Activated T-helper 2 cell treated with anti-CD3 and anti-CD28 coated beads, Interferon-gamma antibody, Interleukin-2, Interleukin-4, amounts not matched to agents 10 μg/mL and 5 μg/mL and 100 μg/mL, durations not matched to agents 14 hours and 24 hours and 36 hours (primary cell): ENCODE results near the gene SIX3. TPM values are rescaled to one million over a fixed set of nuclear protein-coding genes. Genes with fewer than 3 reads are reported as not detected.

ENCODE experiments used
- DNase-seq: peaks from one replicate; pipeline ENCODE4 v3.0.0; 2021; ENCODE audit warnings: low spot score
- H3K27ac Mint-ChIP-seq: one replicate; pipeline ENCODE4 v1.8.0; 2021; ENCODE audit warnings: mixed read lengths
- H3K27me3 Mint-ChIP-seq: one replicate; pipeline ENCODE4 v1.8.0; 2021; ENCODE audit warnings: low read depth, mixed read lengths
- H3K36me3 Mint-ChIP-seq: one replicate; pipeline ENCODE4 v1.8.0; 2021; ENCODE audit warnings: low read depth, mixed read lengths
- H3K4me1 Mint-ChIP-seq: one replicate; pipeline ENCODE4 v1.8.0; 2021; ENCODE audit warnings: low read depth, mixed read lengths
- H3K4me3 Mint-ChIP-seq: one replicate; pipeline ENCODE4 v1.8.0; 2021; ENCODE audit warnings: low read depth, mild to moderate bottlenecking, moderate library complexity, mixed read lengths
- H3K9me3 Mint-ChIP-seq: one replicate; pipeline ENCODE4 v1.8.0; 2021; ENCODE audit warnings: mixed read lengths
- intact Hi-C: fragments of 100-400 bp; cut with micrococcal nuclease; formaldehyde crosslinking; loops from one replicate; pipeline ENCODE4 v1.15.1; 2023
- total RNA-seq: library from RNA; stranded (reverse); gene quantifications from 2 replicates; pipeline ENCODE4 v1.2.3, GENCODE V29; 2022

The SIX3 gene
- total RNA-seq, 1 donor from 2014 or later = 0.34 TPM

GRCh38 chr2:44933434-44933951, 8.0 kb upstream of the SIX3 start:
- intact Hi-C loops = no loop called here
- Mint-ChIP-seq H3K27me3 (peaks cover 77% of the 10 kb centered on the region), H3K4me3 (no peak overlapping the region), H3K27ac (no peak overlapping the region), H3K9me3 (no peaks in the 10 kb centered on the region), H3K4me1 (peaks cover 8% of the 10 kb centered on the region), H3K36me3 (peaks cover 3% of the 10 kb centered on the region)
- DNase-seq = no peak

- Mint-ChIP-seq H3K4me1 (peaks cover 8% of the 10 kb centered on the region), H3K4me3 (no peak overlapping the region), H3K27ac (no peak overlapping the region), H3K27me3 (peaks cover 77% of the 10 kb centered on the region), H3K36me3 (peaks cover 3% of the 10 kb centered on the region), H3K9me3 (no peaks in the 10 kb centered on the region)
- no peak for DNase-seq
- intact Hi-C loops = no loop called here
These were observed 7.2 kb upstream of the SIX3 start for GRCh38 chr2:44934038-44934982.

GRCh38 chr2:44934983-44935728, 6.3 kb upstream of the SIX3 start:
- Mint-ChIP-seq H3K4me1 (peaks cover 4% of the 10 kb centered on the region), H3K36me3 (peaks cover 8% of the 10 kb centered on the region), H3K9me3 (no peaks in the 10 kb centered on the region), H3K4me3 (no peak overlapping the region), H3K27ac (no peak overlapping the region), H3K27me3 (peaks cover 80% of the 10 kb centered on the region)
- intact Hi-C loops = no loop called here
- no peak for DNase-seq

- intact Hi-C loops = no loop called here
- Mint-ChIP-seq H3K9me3 (no peaks in the 10 kb centered on the region), H3K4me3 (peak overlapping the region; percentile 30)
These were observed 5.8 kb upstream of the SIX3 start for GRCh38 chr2:44935729-44936098.

GRCh38 chr2:44936275-44936674, 5.2 kb upstream of the SIX3 start:
- peaks cover 9% of the 10 kb centered on the region for H3K4me1 Mint-ChIP-seq
- DNase-seq = no peak
- H3K27ac Mint-ChIP-seq = no peak overlapping the region
- no peaks in the 10 kb centered on the region for H3K9me3 Mint-ChIP-seq
- H3K27me3 Mint-ChIP-seq = peaks cover 78% of the 10 kb centered on the region
- no peak overlapping the region for H3K4me3 Mint-ChIP-seq
- peaks cover 8% of the 10 kb centered on the region for H3K36me3 Mint-ChIP-seq
- intact Hi-C loops = no loop called here

More at GRCh38 chr2:44935729-44936098, 5.8 kb upstream of the SIX3 start:
- H3K27me3 Mint-ChIP-seq = peaks cover 80% of the 10 kb centered on the region
- H3K4me1 Mint-ChIP-seq = peaks cover 6% of the 10 kb centered on the region
- no peak overlapping the region for H3K27ac Mint-ChIP-seq
- no peak for DNase-seq
- H3K36me3 Mint-ChIP-seq = peaks cover 8% of the 10 kb centered on the region

GRCh38 chr2:44936715-44937687, 4.5 kb upstream of the SIX3 start:
- Mint-ChIP-seq H3K4me3 (no peak overlapping the region), H3K27ac (no peak overlapping the region), H3K9me3 (no peaks in the 10 kb centered on the region), H3K4me1 (peaks cover 16% of the 10 kb centered on the region), H3K27me3 (peaks cover 78% of the 10 kb centered on the region), H3K36me3 (peaks cover 8% of the 10 kb centered on the region)
- DNase-seq = no peak
- intact Hi-C loops = no loop called here

- intact Hi-C loops = no loop called here
These were observed 3.7 kb upstream of the SIX3 start for GRCh38 chr2:44937688-44938240.

GRCh38 chr2:44938287-44939105, 3.0 kb upstream of the SIX3 start:
- H3K36me3 Mint-ChIP-seq = peaks cover 6% of the 10 kb centered on the region
- no peaks in the 10 kb centered on the region for H3K9me3 Mint-ChIP-seq
- peaks cover 78% of the 10 kb centered on the region for H3K27me3 Mint-ChIP-seq
- H3K4me3 Mint-ChIP-seq = no peak overlapping the region
- H3K27ac Mint-ChIP-seq = no peak overlapping the region
- H3K4me1 Mint-ChIP-seq = peaks cover 21% of the 10 kb centered on the region
- no peak for DNase-seq
- intact Hi-C loops = no loop called here

More at GRCh38 chr2:44937688-44938240, 3.7 kb upstream of the SIX3 start:
- Mint-ChIP-seq H3K27me3 (peaks cover 76% of the 10 kb centered on the region), H3K36me3 (peaks cover 6% of the 10 kb centered on the region), H3K9me3 (no peaks in the 10 kb centered on the region), H3K27ac (no peak overlapping the region), H3K4me1 (peaks cover 18% of the 10 kb centered on the region), H3K4me3 (no peak overlapping the region)
- DNase-seq = no peak

- no peak overlapping the region for H3K4me3 Mint-ChIP-seq
- peaks cover 19% of the 10 kb centered on the region for H3K4me1 Mint-ChIP-seq
- intact Hi-C loops = loop anchor here (2.0 to 5.0 kb wide), 2 partner anchors 69 to 228 kb away; partner anchors contain the start of gene SIX2
- no peaks in the 10 kb centered on the region for H3K9me3 Mint-ChIP-seq
- H3K27me3 Mint-ChIP-seq = peaks cover 77% of the 10 kb centered on the region
- H3K36me3 Mint-ChIP-seq = peaks cover 6% of the 10 kb centered on the region
- no peak for DNase-seq
- H3K27ac Mint-ChIP-seq = no peak overlapping the region
These were observed 2.1 kb upstream of the SIX3 start for GRCh38 chr2:44939106-44940048.

GRCh38 chr2:44940049-44940494, 1.4 kb upstream of the SIX3 start:
- Mint-ChIP-seq H3K9me3 (no peaks in the 10 kb centered on the region), H3K36me3 (peaks cover 6% of the 10 kb centered on the region), H3K27me3 (peaks cover 77% of the 10 kb centered on the region), H3K27ac (no peak overlapping the region), H3K4me3 (no peak overlapping the region), H3K4me1 (peaks cover 22% of the 10 kb centered on the region)
- intact Hi-C loops = loop anchor here (2.0 to 5.0 kb wide), 2 partner anchors 69 to 227 kb away; partner anchors contain the start of gene SIX2
- DNase-seq = no peak
